Hindlimb muscle (tissue), 1 donor: ENCODE measurements around the gene STAM. TPM values are rescaled to one million over a fixed set of nuclear protein-coding genes. Genes with fewer than 3 reads are reported as not detected.
"Not testable (repeated sequence)": the region's sequence is repeated elsewhere in the genome, so short reads cannot be mapped to it uniquely, and the experiment has no call there.

Experiments used
- DNase-seq: peaks from one replicate; pipeline ENCODE4 v3.0.0-alpha.2; 2013
- polyA plus RNA-seq: library from polyadenylated mRNA; unstranded; fragments of 120-200 nt; gene quantifications from one replicate; pipeline ENCODE4 v1.2.1, GENCODE V29; 2013; ENCODE audit not compliant: insufficient read length

The STAM gene
- polyA plus RNA-seq, 1 donor = 24.2 TPM

- no peak for DNase-seq
These were observed 33.0 kb downstream of the STAM start for GRCh38 chr10:17676919-17677318.

- DNase-seq = no peak
These were observed 38.4 kb downstream of the STAM start for GRCh38 chr10:17682236-17682946.

GRCh38 chr10:17683541-17683940 lies 39.6 kb downstream of the STAM start:
- no peak for DNase-seq

GRCh38 chr10:17684537-17684936 lies 40.6 kb downstream of the STAM start:
- DNase-seq = no peak

GRCh38 chr10:17685233-17685840 lies 41.4 kb downstream of the STAM start:
- DNase-seq = no peak

GRCh38 chr10:17687117-17687831 lies 43.3 kb downstream of the STAM start:
- no peak for DNase-seq

GRCh38 chr10:17689137-17689536 lies 45.2 kb downstream of the STAM start:
- no peak for DNase-seq

- DNase-seq = no peak
These were observed 49.1 kb downstream of the STAM start for GRCh38 chr10:17693009-17693408.

- DNase-seq = no peak
These were observed 54.7 kb downstream of the STAM start for GRCh38 chr10:17698696-17699095.

GRCh38 chr10:17701301-17701700 lies 57.4 kb downstream of the STAM start:
- no peak for DNase-seq

- no peak for DNase-seq
These were observed 59.8 kb downstream of the STAM start for GRCh38 chr10:17703706-17704105.

GRCh38 chr10:17708821-17709220 lies 64.9 kb downstream of the STAM start:
- DNase-seq = no peak

- DNase-seq = no peak
These were observed 65.5 kb downstream of the STAM start for GRCh38 chr10:17709492-17709891.

GRCh38 chr10:17710181-17710580 lies 66.2 kb downstream of the STAM start:
- no peak for DNase-seq

- DNase-seq = no peak
These were observed 68.1 kb downstream of the STAM start for GRCh38 chr10:17712053-17712452.

- no peak for DNase-seq
These were observed 68.9 kb downstream of the STAM start for GRCh38 chr10:17712717-17713471.

- DNase-seq = no peak
These were observed 69.8 kb downstream of the STAM start for GRCh38 chr10:17713758-17714157.

- no peak for DNase-seq
These were observed 72.2 kb downstream of the STAM start for GRCh38 chr10:17716161-17716560.

- DNase-seq = not testable (repeated sequence)
These were observed 78.5 kb downstream of the STAM start for GRCh38 chr10:17722317-17723014.

GRCh38 chr10:17725703-17726102 lies 81.8 kb downstream of the STAM start:
- no peak for DNase-seq

- no peak for DNase-seq
These were observed 85.7 kb downstream of the STAM start for GRCh38 chr10:17729630-17730029.

- DNase-seq = no peak
These were observed 86.7 kb downstream of the STAM start for GRCh38 chr10:17730667-17731066.
